DOHH2 (cell line): Measurements from ENCODE around the gene TUBA4A.

Source experiments
- EZH2phosphoT487 ChIP-seq: fragments of 200-600 bp; sonication (generic); IDR thresholded peaks from 2 replicates; pipeline ENCODE4 v1.6.1; 2017; ENCODE audit warnings: borderline replicate concordance, mild to moderate bottlenecking, antibody characterized with exemption, low read length, moderate library complexity, mixed read lengths
- TF ChIP-seq, protein P1 (sequence below): fragments of 200-600 bp; sonication (generic); IDR thresholded peaks from one replicate; pipeline ENCODE4 v1.5.1; 2014; ENCODE audit warnings: antibody characterized with exemption, mild to moderate bottlenecking, low read depth, low read length; ENCODE audit not compliant: poor library complexity, severe bottlenecking

- TF ChIP-seq, protein P1, sequence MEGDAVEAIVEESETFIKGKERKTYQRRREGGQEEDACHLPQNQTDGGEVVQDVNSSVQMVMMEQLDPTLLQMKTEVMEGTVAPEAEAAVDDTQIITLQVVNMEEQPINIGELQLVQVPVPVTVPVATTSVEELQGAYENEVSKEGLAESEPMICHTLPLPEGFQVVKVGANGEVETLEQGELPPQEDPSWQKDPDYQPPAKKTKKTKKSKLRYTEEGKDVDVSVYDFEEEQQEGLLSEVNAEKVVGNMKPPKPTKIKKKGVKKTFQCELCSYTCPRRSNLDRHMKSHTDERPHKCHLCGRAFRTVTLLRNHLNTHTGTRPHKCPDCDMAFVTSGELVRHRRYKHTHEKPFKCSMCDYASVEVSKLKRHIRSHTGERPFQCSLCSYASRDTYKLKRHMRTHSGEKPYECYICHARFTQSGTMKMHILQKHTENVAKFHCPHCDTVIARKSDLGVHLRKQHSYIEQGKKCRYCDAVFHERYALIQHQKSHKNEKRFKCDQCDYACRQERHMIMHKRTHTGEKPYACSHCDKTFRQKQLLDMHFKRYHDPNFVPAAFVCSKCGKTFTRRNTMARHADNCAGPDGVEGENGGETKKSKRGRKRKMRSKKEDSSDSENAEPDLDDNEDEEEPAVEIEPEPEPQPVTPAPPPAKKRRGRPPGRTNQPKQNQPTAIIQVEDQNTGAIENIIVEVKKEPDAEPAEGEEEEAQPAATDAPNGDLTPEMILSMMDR, result no peak
- no peak for TF ChIP-seq EZH2phosphoT487
Observed at GRCh38 chr2:219214786-219215185, 38.9 kb downstream of the TUBA4A start.
